Measurements from ENCODE around the gene PPP1R13B. TPM values are rescaled to one million over a fixed set of nuclear protein-coding genes. Genes with fewer than 3 reads are reported as not detected.
"Not testable (repeated sequence)": the region's sequence is repeated elsewhere in the genome, so short reads cannot be mapped to it uniquely, and the experiment has no call there.

Gene PPP1R13B
- total RNA-seq, 1 donor from 2014 or later, result 107 TPM

GRCh38 chr14:103808403-103809001 lies 38.9 kb downstream of the PPP1R13B start:
- intact Hi-C loops (cut with micrococcal nuclease), result loop anchor here (5.0 kb wide), 1 partner anchor 104 kb away; no protein-coding TSS in a partner anchor
- ATAC-seq, result peak; percentile 78
- DNase-seq, result peak; percentile 83

DNA sequence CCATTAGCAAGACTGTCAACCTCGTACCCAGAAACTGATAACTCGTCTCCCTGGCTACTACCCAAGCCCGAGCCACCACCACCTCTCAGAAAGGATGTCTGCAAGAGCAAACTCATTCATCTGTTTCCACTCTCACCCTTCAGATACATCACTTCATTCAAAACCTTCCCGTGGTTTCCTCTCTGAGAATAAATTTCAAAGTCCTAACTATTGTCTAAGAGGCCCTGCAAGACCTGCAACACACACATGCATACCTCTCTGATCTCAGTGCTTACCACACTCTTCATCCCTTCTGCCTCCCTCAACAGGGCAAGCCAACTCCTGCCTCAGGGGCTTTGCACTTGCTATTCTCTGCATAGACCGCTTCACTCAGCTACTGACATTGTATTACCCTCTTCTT lies 40.6 kb downstream of the PPP1R13B start:
- intact Hi-C loops (cut with micrococcal nuclease), result loop anchor here (5.0 kb wide), 1 partner anchor 105 kb away; no protein-coding TSS in a partner anchor
- DNase-seq (no peak), ATAC-seq (peak; percentile 4)

GRCh38 chr14:103805708-103806107 lies 41.7 kb downstream of the PPP1R13B start:
- ATAC-seq (peak; percentile 35), DNase-seq (no peak)
- intact Hi-C loops (cut with micrococcal nuclease), result loop anchor here (5.0 kb wide), 1 partner anchor 107 kb away; no protein-coding TSS in a partner anchor

GRCh38 chr14:103803661-103804060 lies 43.7 kb downstream of the PPP1R13B start:
- ATAC-seq, result no peak
- intact Hi-C loops (cut with micrococcal nuclease), result no loop called here

GRCh38 chr14:103802356-103802755 lies 45.0 kb downstream of the PPP1R13B start:
- no peak for DNase-seq
- intact Hi-C loops (cut with micrococcal nuclease), result no loop called here
- ATAC-seq, result no peak

More at GRCh38 chr14:103803661-103804060, 43.7 kb downstream of the PPP1R13B start:
- DNase-seq, result no peak

GRCh38 chr14:103801459-103801858 lies 45.9 kb downstream of the PPP1R13B start:
- intact Hi-C loops (cut with micrococcal nuclease), result no loop called here
- DNase-seq (no peak), ATAC-seq (peak; percentile 70)

- ATAC-seq; intact Hi-C loops (cut with micrococcal nuclease); DNase-seq: not testable (repeated sequence)
Measured at GRCh38 chr14:103793192-103793591, 54.2 kb downstream of the PPP1R13B start.

DNA sequence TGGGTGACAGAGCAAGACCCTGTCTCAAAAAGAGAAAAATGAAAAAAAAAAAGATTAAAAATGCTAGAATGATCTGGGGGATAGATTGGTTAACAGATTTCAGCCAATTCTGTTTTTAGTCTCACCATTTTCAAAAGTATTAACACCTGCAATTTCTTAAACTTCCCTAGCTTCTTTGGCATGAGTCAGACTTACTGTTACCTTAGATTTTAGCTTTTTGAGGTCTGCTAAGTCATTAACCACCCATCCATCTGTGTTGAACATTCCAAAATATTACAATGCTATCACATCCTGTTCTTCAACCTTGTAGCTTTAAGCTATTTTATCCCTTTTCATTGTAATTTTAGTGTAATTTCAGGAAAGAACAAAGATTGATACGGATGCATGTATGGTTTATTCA lies 59.3 kb downstream of the PPP1R13B start:
- ATAC-seq, result no peak
- intact Hi-C loops (cut with micrococcal nuclease), result no loop called here
- DNase-seq, result no peak

- intact Hi-C loops (cut with micrococcal nuclease), result no loop called here
- DNase-seq, result no peak
- ATAC-seq, result no peak
Measured at GRCh38 chr14:103782376-103782775, 65.0 kb downstream of the PPP1R13B start.

GRCh38 chr14:103776319-103776718 lies 71.1 kb downstream of the PPP1R13B start:
- intact Hi-C loops (cut with micrococcal nuclease); DNase-seq: not testable (repeated sequence)
- peak; percentile 25 for ATAC-seq

DNA sequence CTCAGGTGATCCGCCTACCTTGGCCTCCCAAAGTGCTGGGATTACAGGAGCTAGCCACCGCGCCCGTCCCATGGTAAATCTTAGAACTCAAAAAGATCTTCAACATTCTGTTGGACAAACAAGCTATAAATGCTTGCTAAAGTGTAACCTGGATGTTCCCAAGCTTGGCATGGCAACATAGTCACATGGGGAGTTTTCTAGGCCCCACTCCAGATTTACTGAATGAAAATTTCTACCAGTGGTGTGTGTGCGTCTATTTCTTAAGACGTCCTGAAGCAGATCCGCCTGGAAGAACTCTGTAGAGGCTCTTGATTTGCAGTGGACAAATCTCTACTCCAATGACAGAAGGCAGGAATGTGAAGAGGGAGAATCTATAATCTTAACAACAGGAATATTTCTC lies 71.9 kb downstream of the PPP1R13B start:
- intact Hi-C loops (cut with micrococcal nuclease), result no loop called here
- ATAC-seq (peak; percentile 54), DNase-seq (no peak)

- intact Hi-C loops (cut with micrococcal nuclease), result no loop called here
- ATAC-seq, result no peak
Measured at GRCh38 chr14:103773521-103773920, 73.9 kb downstream of the PPP1R13B start.

GRCh38 chr14:103772078-103772712 lies 75.2 kb downstream of the PPP1R13B start:
- intact Hi-C loops (cut with micrococcal nuclease), result no loop called here
- ATAC-seq (no peak), DNase-seq (no peak)

More at GRCh38 chr14:103773521-103773920, 73.9 kb downstream of the PPP1R13B start:
- no peak for DNase-seq

DNA sequence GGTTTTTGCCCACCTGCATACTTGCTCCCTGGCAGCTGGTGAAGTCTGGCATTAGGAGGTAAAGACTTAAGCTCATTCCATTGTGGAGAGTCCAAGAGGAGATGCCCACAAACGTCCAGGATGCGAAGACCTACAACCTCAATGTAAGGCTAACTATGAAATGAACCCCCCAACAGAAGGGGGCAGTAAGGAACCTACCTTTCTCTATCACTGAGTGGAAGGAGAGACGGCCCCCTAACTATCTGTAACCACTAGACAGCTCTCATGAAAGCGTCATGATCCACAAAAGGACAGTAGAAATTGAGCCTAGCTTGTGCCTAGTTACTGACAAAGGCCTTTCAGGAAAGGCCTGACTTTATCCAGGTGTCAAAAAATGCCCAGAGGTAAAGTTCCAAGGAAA lies 76.5 kb downstream of the PPP1R13B start:
- intact Hi-C loops (cut with micrococcal nuclease), result no loop called here
- ATAC-seq, result no peak
- no peak for DNase-seq

- DNase-seq, result no peak
- ATAC-seq, result peak; percentile 28
- intact Hi-C loops (cut with micrococcal nuclease), result no loop called here
Measured at GRCh38 chr14:103770500-103770899, 76.9 kb downstream of the PPP1R13B start.

DNA sequence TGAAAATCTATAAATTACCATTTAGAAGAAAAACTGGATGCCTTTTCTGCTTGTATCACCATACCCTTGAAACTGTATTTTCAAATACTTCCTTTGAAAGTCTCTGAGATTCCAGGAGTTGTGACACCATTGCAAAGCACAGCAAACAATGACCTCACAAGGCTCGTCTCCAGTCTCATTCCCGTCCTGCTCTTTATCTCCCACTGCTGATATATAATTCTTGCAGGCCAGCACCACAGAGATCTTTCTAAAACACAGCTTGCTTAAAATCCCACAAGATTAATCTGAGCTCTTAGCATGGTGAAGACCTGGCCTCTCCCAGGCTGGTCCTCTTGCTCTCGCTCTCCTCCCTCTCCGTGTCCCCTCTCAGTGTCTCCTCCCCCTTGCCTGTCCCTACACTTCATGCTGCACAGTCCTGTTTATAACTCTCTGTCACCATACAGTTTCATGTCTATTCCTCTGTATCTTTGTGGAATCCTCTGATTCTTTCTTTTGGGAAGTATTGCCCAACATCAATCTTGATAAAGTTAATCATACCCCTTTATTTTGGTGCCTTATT lies 80.0 kb downstream of the PPP1R13B start:
- DNase-seq, result no peak
- ATAC-seq, result peak; percentile 65
- intact Hi-C loops (cut with micrococcal nuclease), result no loop called here

DNA sequence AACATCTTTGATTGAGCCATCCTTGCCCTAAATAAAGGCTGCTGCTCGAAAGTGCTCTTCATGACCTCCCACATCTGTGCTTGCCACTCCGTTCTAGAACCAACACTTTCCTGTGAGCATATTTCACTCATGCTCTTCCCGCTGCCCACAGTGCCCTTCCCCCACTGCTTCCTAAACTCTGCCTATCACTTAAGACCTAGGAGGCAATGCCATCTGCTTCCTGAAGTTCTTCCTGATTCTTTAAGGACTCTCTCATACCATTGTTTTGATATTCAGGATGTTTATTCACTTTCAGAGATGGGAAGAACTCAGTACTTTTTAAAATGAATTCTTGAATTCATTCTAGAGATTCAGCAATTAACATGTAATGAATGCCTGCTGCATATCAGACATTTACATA lies 81.8 kb downstream of the PPP1R13B start:
- ATAC-seq (no peak), DNase-seq (no peak)
- intact Hi-C loops (cut with micrococcal nuclease), result no loop called here

DNA sequence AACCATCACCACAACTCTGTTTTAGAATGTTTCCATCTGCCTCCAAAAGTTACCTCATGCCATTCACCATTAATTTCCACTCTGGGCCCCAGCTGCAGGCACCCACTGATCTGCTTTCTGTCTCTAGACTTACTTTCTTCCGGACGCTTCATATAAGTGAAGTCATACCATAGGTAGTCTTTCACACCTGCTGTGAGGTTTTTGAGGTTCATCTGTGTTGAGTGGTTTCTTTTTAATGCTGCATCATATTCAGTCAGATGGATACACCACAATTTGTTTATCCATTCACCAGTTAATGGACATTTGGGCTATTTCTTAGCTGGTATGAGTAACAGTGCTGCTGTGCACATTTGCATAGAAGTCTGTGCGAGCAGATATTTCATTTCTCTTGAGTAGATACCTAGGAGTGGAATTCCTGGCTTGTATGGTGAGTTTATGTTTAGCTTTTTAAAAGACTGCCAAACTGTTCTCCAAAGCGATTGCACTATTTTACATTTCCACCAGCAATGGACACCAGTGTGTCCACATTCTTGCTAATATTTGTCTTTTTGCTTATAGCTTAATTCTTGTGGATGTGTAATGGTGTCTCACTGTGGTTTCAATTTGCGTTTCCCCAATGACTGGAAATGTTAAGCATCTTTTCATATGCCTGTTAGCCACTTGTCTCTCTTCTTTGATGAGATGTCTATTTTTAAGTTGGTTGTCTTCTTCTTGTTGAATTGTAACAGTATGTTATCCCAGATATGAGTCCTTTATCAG lies 83.5 kb downstream of the PPP1R13B start:
- DNase-seq (no peak), ATAC-seq (no peak)
- intact Hi-C loops (cut with micrococcal nuclease), result no loop called here

GRCh38 chr14:103762541-103762940 lies 84.8 kb downstream of the PPP1R13B start:
- no peak for DNase-seq
- ATAC-seq, result no peak
- intact Hi-C loops (cut with micrococcal nuclease), result no loop called here

DNA sequence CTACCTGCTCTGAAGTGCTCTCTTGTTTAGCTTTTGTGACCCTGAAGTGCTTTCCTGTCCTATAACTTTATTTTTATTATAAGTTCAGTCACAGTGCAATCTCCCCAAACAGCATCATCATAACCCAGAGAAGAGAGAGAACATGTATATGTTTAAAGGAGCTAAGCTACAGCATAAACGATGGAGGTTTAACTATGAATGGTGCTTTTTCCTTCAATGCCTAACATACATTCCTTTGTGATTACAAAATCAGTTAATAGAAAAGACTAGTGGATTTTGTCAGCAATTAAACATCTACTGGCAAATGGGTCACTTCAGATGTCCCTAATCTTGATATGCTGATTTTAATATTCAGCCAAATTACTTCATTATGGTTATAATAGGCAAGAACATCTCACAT lies 85.3 kb downstream of the PPP1R13B start:
- intact Hi-C loops (cut with micrococcal nuclease), result no loop called here
- DNase-seq (no peak), ATAC-seq (no peak)
